Ascending aorta (tissue), 2 donors: ENCODE results near the gene MYO1D. TPM values are rescaled to one million over a fixed set of nuclear protein-coding genes. Genes with fewer than 3 reads are reported as not detected.

Experiments
- DNase-seq, 2 donors: peaks; one replicate each; pipeline ENCODE4 v3.0.0-alpha.2; 2019; ENCODE audit warnings: low spot score in 2 of 2
- H3K27ac ChIP-seq, 2 donors: fragments of 200-600 bp; sonication (generic); one replicate each; pipeline ENCODE4 v1.5.1; 2016 to 2017; ENCODE audit warnings: mild to moderate bottlenecking in 1 of 2
- H3K27me3 ChIP-seq: fragments of 200-600 bp; sonication (generic); one replicate; pipeline ENCODE4 v1.5.1; 2017
- H3K36me3 ChIP-seq, 2 donors: fragments of 200-600 bp; sonication (generic); one replicate each; pipeline ENCODE4 v1.5.1; 2016
- H3K4me1 ChIP-seq, 2 donors: fragments of 200-600 bp; sonication (generic); one replicate each; pipeline ENCODE4 v1.5.1; 2016 to 2017; ENCODE audit warnings: mild to moderate bottlenecking in 1 of 2
- H3K4me3 ChIP-seq, 2 donors: fragments of 200-600 bp; sonication (generic); one replicate each; pipeline ENCODE4 v1.5.1; 2016 to 2017; ENCODE audit warnings: mild to moderate bottlenecking in 1 of 2
- H3K9me3 ChIP-seq, 2 donors: fragments of 200-600 bp; sonication (generic); one replicate each; pipeline ENCODE4 v1.5.1; 2016
- CTCF ChIP-seq, 3 experiments: fragments of 200-600 bp in 2 of 3; fragments of 450-650 bp in 1 of 3; sonication (generic) in 2 of 3; IDR thresholded peaks; one replicate each; pipeline ENCODE4 v1.5.1; 2016 to 2019; ENCODE audit warnings: antibody characterized with exemption in 3 of 3, mild to moderate bottlenecking in 1 of 3, moderate library complexity in 1 of 3
- intact Hi-C: fragments of 100-400 bp; cut with DNase I; formaldehyde crosslinking; loops from one replicate; pipeline ENCODE4 v1.15.1; 2023
- total RNA-seq: library from RNA; depleted of rRNA; stranded (reverse); fragments of >200 nt; gene quantifications from one replicate; pipeline ENCODE4 v1.1.0, GENCODE V29; 2016

Gene MYO1D
- total RNA-seq, 1 donor from 2014 or later = 105 TPM

GRCh38 chr17:32774695-32775084 lies 102.2 kb downstream of the MYO1D start:
- H3K4me3 ChIP-seq = no peak overlapping the region
- intact Hi-C loops = no loop called here
- TF ChIP-seq CTCF (IDR thresholded peaks at IDR 0.05) = no peak

DNA sequence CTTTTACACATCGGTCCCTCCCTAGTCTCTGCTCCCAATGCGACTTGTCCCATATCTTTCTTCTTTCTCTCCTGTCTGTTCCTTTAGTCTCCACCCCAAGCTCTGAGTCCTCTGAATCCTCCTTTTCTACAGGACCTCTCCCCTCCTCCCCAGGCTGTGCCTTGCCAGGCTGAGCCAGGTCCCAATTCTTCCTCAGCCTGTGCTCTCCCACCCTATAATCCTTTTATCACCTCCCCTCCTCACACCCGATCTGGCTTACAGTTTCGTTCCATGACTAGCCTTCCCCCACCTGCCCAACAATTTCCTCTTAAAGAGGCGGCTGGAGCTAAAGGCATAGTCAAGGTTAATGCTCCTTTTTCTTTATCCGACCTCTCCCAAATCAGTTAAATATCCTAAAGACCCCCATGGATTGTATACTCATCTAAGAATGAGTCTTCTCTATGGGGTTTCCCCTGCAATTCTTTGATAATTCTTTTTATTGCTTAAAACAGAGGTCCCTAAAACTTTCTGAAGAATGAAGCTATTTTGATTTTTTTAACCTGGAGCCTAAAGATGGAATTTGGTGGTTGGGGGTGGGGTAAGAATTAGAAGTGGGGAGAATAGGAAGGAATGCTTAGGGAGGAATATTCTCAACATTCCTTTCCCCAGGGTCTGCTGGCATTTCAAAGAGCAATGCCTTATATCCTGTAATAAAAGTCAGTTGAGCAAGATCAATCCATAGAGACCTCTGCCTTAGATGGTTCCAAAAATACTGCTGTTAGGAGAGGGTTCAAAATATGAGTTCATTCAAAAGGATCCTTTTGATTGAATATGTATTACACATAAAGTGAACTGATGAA lies 102.8 kb downstream of the MYO1D start:
- Histone ChIP-seq H3K27ac (no peak overlapping the region), H3K4me3 (no peak overlapping the region), H3K36me3 (peaks cover 7 to 37% of the 10 kb centered on the region in 2 donors), H3K9me3 (no peaks in the 10 kb centered on the region), H3K27me3 (no peaks in the 10 kb centered on the region), H3K4me1 (no peaks in the 10 kb centered on the region)
- TF ChIP-seq CTCF (IDR thresholded peaks at IDR 0.05) = no peak
- intact Hi-C loops = no loop called here
- DNase-seq = no peak

More at GRCh38 chr17:32774695-32775084, 102.2 kb downstream of the MYO1D start:
- Histone ChIP-seq H3K27ac (no peak overlapping the region), H3K9me3 (no peaks in the 10 kb centered on the region), H3K27me3 (no peaks in the 10 kb centered on the region), H3K36me3 (peaks cover 6 to 31% of the 10 kb centered on the region in 2 donors), H3K4me1 (peaks cover 0 to 2% of the 10 kb centered on the region in 2 donors)
- no peak for DNase-seq

GRCh38 chr17:32772453-32773025 lies 104.4 kb downstream of the MYO1D start:
- TF ChIP-seq CTCF (IDR thresholded peaks at IDR 0.05) = no peak
- DNase-seq = no peak

GRCh38 chr17:32771396-32771795 lies 105.5 kb downstream of the MYO1D start:
- Histone ChIP-seq H3K9me3 (no peaks in the 10 kb centered on the region), H3K27me3 (no peaks in the 10 kb centered on the region), H3K4me1 (no peaks in the 10 kb centered on the region), H3K27ac (no peak overlapping the region), H3K36me3 (peaks cover 22 to 54% of the 10 kb centered on the region in 2 donors), H3K4me3 (no peak overlapping the region)
- intact Hi-C loops = no loop called here
- no peak for TF ChIP-seq CTCF (IDR thresholded peaks at IDR 0.05)
- no peak for DNase-seq

More at GRCh38 chr17:32772453-32773025, 104.4 kb downstream of the MYO1D start:
- Histone ChIP-seq H3K27me3 (no peaks in the 10 kb centered on the region), H3K9me3 (no peaks in the 10 kb centered on the region), H3K27ac (no peak overlapping the region), H3K4me1 (no peaks in the 10 kb centered on the region), H3K36me3 (peaks cover 11 to 51% of the 10 kb centered on the region in 2 donors), H3K4me3 (no peak overlapping the region)
- intact Hi-C loops = no loop called here

GRCh38 chr17:32769846-32770245 lies 107.1 kb downstream of the MYO1D start:
- TF ChIP-seq CTCF (IDR thresholded peaks at IDR 0.05) = no peak
- no peak overlapping the region for H3K4me3 ChIP-seq
- H3K27ac ChIP-seq = no peak overlapping the region
- H3K9me3 ChIP-seq = no peaks in the 10 kb centered on the region
- intact Hi-C loops = no loop called here
- H3K4me1 ChIP-seq = no peaks in the 10 kb centered on the region
- DNase-seq = no peak
- peaks cover 27 to 56% of the 10 kb centered on the region in 2 donors for H3K36me3 ChIP-seq
- no peaks in the 10 kb centered on the region for H3K27me3 ChIP-seq
